ENCODE results near the gene RTF2.

- TF ChIP-seq CTCF (conservative IDR thresholded peaks at IDR 0.05; ENCODE audit: low read depth, low read length): no peak
- TF ChIP-seq ELK1 (IDR thresholded peaks at IDR 0.05; ENCODE audit: borderline replicate concordance, low read depth, low read length): no peak
- no peak for TF ChIP-seq CEBPB (IDR thresholded peaks at IDR 0.05; ENCODE audit: low read depth, low read length)
- no peak for TF ChIP-seq MXI1 (IDR thresholded peaks at IDR 0.05; ENCODE audit: borderline replicate concordance, low read depth, low read length)
- no peak for TF ChIP-seq RCOR1 (IDR thresholded peaks at IDR 0.05; ENCODE audit: insufficient replicate concordance, low read length)
- TF ChIP-seq POLR2A (IDR thresholded peaks at IDR 0.05; ENCODE audit: low read depth, low read length): no peak
Measured at GRCh38 chr20:56522311-56522710, 53.9 kb downstream of the RTF2 start.
